GM11168 (cell line): ENCODE results near the gene GAPVD1.
"Not testable (repeated sequence)": the region's sequence is repeated elsewhere in the genome, so short reads cannot be mapped to it uniquely, and the experiment has no call there.

Experiments used
- in situ Hi-C: fragments of 300-500 bp; cut with MboI; formaldehyde crosslinking; loops from one replicate; pipeline ENCODE4 v1.12.0; 2022; ENCODE audit warnings: low sequenced_read_pairs; ENCODE audit not compliant: unreplicated experiment

GAPVD1 gene

GRCh38 chr9:125243792-125244260 is 17.8 kb upstream of the GAPVD1 start:
- in situ Hi-C loops: no loop called here

DNA sequence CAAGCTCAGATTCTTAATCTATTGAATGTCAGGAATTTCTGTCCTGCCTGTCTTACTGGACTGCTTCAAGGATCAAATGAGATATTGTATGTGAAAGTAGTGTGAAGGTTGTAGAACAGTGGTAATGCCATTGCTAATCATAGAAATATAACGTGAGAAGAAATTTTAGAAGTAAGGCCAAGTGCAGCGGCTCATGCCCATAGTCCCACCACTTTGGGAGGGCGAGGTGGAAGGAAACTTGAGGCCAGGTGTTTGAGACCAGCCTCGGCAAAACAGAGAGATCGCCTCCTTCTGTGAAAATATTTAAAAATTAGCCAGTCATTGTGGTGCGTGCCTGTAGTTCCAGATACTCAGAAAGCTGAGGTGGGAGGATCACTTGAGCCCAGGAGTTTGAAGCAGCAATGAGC is 15.4 kb upstream of the GAPVD1 start:
- in situ Hi-C loops: no loop called here

DNA sequence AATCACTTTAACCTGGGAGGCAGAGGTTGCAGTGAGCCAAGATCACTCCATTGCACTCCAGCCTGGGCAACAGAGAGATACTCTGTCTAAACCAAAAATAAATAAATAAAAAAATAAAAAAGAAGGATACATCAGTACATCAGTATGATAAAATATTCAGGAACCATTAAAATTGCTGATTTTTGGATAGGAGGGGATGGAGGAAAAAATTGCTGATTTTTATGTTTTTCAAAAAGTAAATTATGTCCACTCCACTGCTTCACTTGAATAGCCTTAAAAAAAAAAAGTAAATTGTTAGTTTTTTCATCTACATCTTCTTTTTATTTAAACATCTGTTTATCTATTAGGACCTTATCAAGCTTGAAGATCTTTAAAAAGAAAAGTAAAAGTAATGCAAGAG is 7.4 kb upstream of the GAPVD1 start:
- in situ Hi-C loops: no loop called here

- in situ Hi-C loops: no loop called here
These were observed 5.7 kb upstream of the GAPVD1 start for GRCh38 chr9:125255781-125256391.

GRCh38 chr9:125258160-125258785 is 3.4 kb upstream of the GAPVD1 start:
- in situ Hi-C loops: no loop called here

DNA sequence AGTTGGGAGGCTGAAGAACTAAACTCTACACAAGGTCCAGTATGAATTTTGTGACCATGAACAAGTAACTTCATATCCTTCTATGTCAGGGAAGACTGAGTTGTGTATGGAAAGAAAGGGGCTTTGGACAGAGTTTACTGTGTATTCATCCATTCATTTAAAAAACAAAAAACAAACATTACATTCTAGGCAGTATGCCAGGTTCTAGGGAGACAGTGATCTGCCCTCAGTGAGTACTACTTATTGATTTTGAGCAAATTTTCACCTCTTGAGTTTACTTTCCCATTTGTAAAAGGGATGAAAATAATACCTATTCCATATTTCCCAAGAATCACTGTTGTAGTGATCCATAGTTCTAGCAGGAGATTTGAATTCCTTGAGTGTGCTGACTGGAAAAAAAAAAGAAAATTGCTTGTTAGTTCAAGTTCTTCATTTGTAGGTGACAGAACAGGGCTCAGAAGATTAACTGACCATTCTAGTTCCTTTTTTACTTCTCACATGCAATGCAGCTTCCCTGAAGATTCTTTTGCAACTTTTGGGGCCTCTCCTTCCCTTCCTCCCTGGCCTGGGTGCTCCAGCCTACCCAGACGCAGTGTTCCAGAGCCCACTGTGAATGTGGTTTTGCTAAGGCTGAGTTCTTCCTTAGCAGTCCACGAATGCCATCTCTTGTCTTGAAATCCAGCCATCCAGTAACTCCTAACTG is 2.6 kb upstream of the GAPVD1 start:
- in situ Hi-C loops: no loop called here

- in situ Hi-C loops: no loop called here
These were observed 1.1 kb upstream of the GAPVD1 start for GRCh38 chr9:125260561-125260960.

DNA sequence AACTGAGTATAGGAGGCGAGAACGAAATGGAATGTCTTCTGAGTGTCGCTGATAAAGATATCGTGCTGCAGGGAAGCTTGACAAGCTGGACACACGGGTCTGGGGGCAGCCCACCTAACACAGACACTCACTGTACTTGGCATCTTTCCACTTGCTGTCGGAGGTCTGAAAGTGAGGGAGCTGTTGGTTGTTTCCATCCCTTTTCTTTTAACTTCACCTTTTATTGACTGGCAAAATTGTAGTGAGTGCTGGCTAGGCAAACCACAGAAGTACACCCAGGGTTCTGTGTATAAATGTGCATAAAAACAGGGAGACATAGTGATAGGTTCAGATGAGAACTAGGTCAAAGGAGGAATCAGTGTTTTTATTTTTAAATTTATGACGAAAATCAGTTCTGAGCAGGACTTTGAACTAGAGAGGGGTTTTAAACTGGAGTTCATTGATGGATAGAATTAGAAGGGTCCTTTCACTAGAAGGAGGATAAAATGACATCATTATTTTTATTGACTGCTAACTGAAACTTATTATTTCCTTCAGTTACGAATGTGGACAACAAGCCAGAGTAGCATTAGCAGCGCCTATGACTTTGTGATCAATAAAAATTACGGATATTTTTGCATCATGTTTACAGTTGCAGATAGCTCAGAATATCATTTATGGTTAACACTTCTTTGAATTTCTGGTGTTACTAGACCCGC is 817 bp downstream of the GAPVD1 start:
- in situ Hi-C loops: no loop called here

DNA sequence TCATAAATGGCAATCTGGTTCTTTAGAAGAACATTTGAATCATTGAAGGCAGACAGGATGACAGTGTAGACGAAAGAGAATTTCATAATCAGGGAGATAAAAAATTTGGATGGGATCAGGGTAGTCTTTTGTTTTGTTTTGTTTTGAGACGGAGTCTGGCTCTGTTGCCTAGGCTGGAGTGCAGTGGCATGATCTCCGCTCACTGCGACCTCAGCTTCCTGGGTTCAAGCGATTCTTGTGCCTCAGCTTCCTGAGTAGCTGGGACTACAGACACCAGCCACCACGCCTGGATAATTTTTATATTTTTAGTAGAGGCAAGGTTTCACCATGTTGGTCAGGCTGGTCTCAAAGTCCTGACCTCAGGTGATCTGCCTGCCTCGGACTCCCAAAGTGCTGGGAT is 2.4 kb downstream of the GAPVD1 start:
- in situ Hi-C loops: not testable (repeated sequence)

- in situ Hi-C loops: no loop called here
These were observed 6.9 kb downstream of the GAPVD1 start for GRCh38 chr9:125268394-125269013.

DNA sequence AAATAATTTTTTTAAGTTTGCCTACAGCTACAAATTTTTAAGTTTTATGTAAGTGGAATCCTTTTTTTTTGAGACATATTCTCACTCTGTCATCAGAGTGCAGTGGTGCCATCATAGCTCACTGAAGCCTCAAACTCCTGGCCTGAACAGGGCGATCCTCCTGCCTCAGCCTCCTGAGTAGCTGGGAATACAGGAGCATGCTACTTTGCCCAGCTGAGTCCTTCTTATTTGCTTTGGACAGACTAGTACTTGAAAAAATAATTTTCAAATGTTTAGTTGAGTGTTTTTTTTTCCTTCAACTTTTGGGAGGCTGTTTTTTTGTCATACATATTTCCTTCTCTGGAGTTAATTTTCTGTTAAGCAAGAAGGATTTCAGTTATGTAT is 7.4 kb downstream of the GAPVD1 start:
- in situ Hi-C loops: no loop called here

DNA sequence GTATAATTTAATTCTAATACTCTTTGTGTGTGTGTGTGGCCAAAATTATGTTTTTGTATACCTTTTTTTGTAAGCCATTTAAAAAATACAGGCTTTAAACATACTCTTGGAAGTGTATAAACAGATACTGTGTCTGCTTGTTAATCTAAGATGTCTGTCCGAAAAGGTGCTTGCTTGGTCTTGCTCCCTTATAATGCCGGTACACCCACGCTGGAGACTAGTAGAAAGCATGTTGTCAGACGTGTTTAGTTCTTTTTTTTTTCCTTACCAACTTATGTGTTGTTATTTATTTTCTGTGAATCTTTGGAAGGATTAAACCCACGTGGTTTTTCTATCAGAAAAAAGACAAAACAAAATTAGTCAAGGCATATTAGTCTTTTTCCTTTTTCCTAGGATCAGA is 9.5 kb downstream of the GAPVD1 start:
- in situ Hi-C loops: no loop called here

- in situ Hi-C loops: no loop called here
These were observed 11.1 kb downstream of the GAPVD1 start for GRCh38 chr9:125272697-125273096.

DNA sequence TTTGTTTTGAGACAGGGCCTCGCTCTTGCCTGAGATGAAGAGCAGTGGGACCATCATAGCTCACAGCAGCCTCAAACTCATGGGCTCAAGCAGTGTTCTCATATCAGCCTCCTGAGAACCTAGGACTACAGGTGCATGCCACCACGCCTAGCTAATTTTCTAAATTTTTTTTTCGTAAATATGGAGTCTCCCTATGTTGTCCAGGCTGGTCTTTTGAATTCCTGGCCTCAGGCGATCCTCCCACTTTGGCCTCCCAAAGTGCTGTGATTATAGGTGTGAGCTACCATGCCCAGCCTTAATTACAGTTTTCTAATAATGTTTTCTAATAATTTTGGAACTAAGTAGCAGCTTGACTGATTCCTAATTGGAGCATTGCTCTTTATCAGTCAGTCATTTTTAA is 15.1 kb downstream of the GAPVD1 start:
- in situ Hi-C loops: no loop called here

GRCh38 chr9:125277411-125277810 is 15.8 kb downstream of the GAPVD1 start:
- in situ Hi-C loops: no loop called here

DNA sequence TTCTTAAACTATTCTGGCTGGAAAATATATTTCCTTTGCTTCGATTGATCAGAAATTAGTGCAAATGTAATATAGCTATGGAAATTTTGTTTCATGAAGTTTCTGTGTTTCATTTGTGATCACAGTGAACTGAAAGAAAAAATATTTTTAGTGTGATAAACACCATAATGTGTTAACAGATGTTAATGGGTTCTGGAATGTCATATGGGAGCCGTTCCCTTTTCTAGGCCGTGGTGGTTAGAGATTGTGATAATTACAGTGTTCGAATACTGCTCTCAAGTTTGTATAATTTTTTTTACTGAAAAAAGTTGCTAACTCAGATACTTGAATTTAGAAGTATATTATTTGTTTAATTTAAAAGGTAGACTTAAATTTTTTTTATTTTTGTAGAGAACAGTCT is 19.3 kb downstream of the GAPVD1 start:
- in situ Hi-C loops: no loop called here

DNA sequence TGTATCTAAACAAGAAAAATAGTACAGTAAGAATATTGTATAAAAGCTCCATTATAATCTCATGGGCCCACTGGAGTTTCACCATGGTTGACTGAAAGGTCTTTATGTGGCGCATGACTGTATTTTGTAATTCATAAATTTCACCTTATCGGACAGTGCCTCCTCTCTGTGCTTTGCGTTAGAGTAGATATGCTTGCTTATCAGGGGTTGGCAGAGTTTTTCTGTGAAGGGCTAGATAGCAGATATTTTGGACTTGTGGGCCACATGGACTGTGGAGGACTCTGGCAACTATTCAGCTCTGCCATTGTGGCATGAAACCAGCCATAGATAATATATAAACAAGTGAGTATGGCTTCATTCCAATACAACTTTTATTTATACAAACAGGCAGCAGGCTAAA is 23.2 kb downstream of the GAPVD1 start:
- in situ Hi-C loops: no loop called here

GRCh38 chr9:125286935-125287433 is 25.4 kb downstream of the GAPVD1 start:
- in situ Hi-C loops: not testable (repeated sequence)

- in situ Hi-C loops: no loop called here
These were observed 31.5 kb downstream of the GAPVD1 start for GRCh38 chr9:125293134-125293533.

DNA sequence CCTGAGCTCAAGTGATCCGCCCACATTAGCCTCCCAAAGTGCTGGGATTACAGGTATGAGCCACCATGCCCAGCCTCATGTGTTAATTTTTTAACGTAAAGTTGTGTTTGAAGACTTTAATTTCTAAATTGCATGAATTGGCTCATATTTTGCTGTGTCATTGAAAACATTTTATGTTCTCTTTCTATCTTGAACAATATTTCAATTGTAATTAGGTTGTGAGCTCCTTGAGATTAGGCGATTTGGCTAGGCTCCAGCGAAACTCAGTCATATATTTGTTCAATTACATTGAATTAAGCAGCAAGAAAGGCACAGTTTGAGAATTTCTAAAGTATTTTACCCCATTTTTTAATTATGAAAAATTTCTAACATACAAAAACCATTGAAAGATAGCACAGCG is 34.0 kb downstream of the GAPVD1 start:
- in situ Hi-C loops: no loop called here
